Endothelial cell of umbilical vein (primary cell): ENCODE data around the gene ELOB.

Experiments used
- CTCF ChIP-seq, 2 donors: IDR thresholded peaks; 1 replicate in 1 of 2; 2 replicates in 1 of 2; pipeline ENCODE4 v1.5.1; 2011; ENCODE audit warnings: low read length in 2 of 2, mild to moderate bottlenecking in 2 of 2, moderate library complexity in 2 of 2, control low read depth in 1 of 2, inconsistent platforms in 1 of 2, low read depth in 1 of 2; ENCODE audit not compliant: insufficient read depth in 1 of 2; ENCODE audit errors: extremely low read depth in 1 of 2
- EZH2 ChIP-seq: IDR thresholded peaks from 2 replicates; pipeline ENCODE4 v1.6.1; 2012; ENCODE audit warnings: borderline replicate concordance, low read depth, mild to moderate bottlenecking, moderate library complexity, low read length, inconsistent platforms; ENCODE audit not compliant: severe bottlenecking
- JUN ChIP-seq: IDR thresholded peaks from 2 replicates; pipeline ENCODE4 v1.6.1; 2011; ENCODE audit warnings: borderline replicate concordance, low read depth; ENCODE audit not compliant: insufficient read length, insufficient read depth
- MAX ChIP-seq: IDR thresholded peaks from 2 replicates; pipeline ENCODE4 v1.6.1; 2011; ENCODE audit not compliant: insufficient read depth, insufficient read length
- POLR2A ChIP-seq: IDR thresholded peaks from 2 replicates; pipeline ENCODE4 v1.6.1; 2012; ENCODE audit warnings: low read depth, mild to moderate bottlenecking, control low read depth, low read length
- POLR2AphosphoS5 ChIP-seq: IDR thresholded peaks from 2 replicates; pipeline ENCODE4 v1.6.1; 2012; ENCODE audit warnings: low read depth, mild to moderate bottlenecking, control low read depth, low read length, moderate library complexity; ENCODE audit not compliant: insufficient read depth

- TF ChIP-seq CTCF (IDR thresholded peaks at IDR 0.05; ENCODE audit: extremely low read depth in 1 of 2, insufficient read depth in 1 of 2, low read depth in 1 of 2, low read length in 2 of 2): no peak
- no peak for TF ChIP-seq MAX
- no peak for TF ChIP-seq POLR2A
- TF ChIP-seq EZH2: no peak
- no peak for TF ChIP-seq POLR2AphosphoS5
- no peak for TF ChIP-seq JUN
Observed at GRCh38 chr16:2806286-2806685, 29.2 kb upstream of the ELOB start.
